Measurements from ENCODE around the gene ESYT1.

ESYT1 gene

GRCh38 chr12:56081393-56082347 lies 46.4 kb upstream of the ESYT1 start:
- TF ChIP-seq CTCF (IDR thresholded peaks at IDR 0.05; ENCODE audit: borderline replicate concordance, insufficient read depth, low read depth, low read length) = no peak
- H3K4me3 ChIP-seq (ENCODE audit: low read depth, low read length) = no peak overlapping the region

- H3K4me3 ChIP-seq (ENCODE audit: low read depth, low read length) = no peak overlapping the region
- TF ChIP-seq CTCF (IDR thresholded peaks at IDR 0.05; ENCODE audit: borderline replicate concordance, insufficient read depth, low read depth, low read length) = no peak
Observed at GRCh38 chr12:56082382-56082781, 45.7 kb upstream of the ESYT1 start.

GRCh38 chr12:56082967-56083366 lies 45.1 kb upstream of the ESYT1 start:
- no peak overlapping the region for H3K4me3 ChIP-seq (ENCODE audit: low read depth, low read length)
- TF ChIP-seq CTCF (IDR thresholded peaks at IDR 0.05; ENCODE audit: borderline replicate concordance, insufficient read depth, low read depth, low read length) = no peak

- peak; percentile 71 for TF ChIP-seq CTCF (IDR thresholded peaks at IDR 0.05; ENCODE audit: borderline replicate concordance, insufficient read depth, low read depth, low read length)
- H3K4me3 ChIP-seq (ENCODE audit: low read depth, low read length) = no peak overlapping the region
Observed at GRCh38 chr12:56084958-56085543, 43.0 kb upstream of the ESYT1 start.

GRCh38 chr12:56086096-56086495 lies 42.0 kb upstream of the ESYT1 start:
- TF ChIP-seq CTCF (IDR thresholded peaks at IDR 0.05; ENCODE audit: borderline replicate concordance, insufficient read depth, low read depth, low read length) = no peak

GRCh38 chr12:56086608-56087007 lies 41.5 kb upstream of the ESYT1 start:
- TF ChIP-seq CTCF (IDR thresholded peaks at IDR 0.05; ENCODE audit: borderline replicate concordance, insufficient read depth, low read depth, low read length) = no peak
- H3K4me3 ChIP-seq (ENCODE audit: low read depth, low read length) = no peak overlapping the region

More at GRCh38 chr12:56086096-56086495, 42.0 kb upstream of the ESYT1 start:
- H3K4me3 ChIP-seq (ENCODE audit: low read depth, low read length) = no peak overlapping the region
